Liver (tissue), 9 donors: Measurements from ENCODE around the gene PIEZO1. TPM values are rescaled to one million over a fixed set of nuclear protein-coding genes. Genes with fewer than 3 reads are reported as not detected.

Experiments
- DNase-seq: peaks from one replicate; pipeline ENCODE4 v3.0.0-alpha.2; 2017; ENCODE audit warnings: low spot score
- H3K27ac ChIP-seq, 2 donors: one replicate each; pipeline ENCODE4 v1.7.0; 2013; ENCODE audit warnings: inconsistent platforms in 2 of 2, low read length in 2 of 2, control low read depth in 1 of 2, low read depth in 1 of 2, mild to moderate bottlenecking in 1 of 2
- H3K27me3 ChIP-seq, 4 donors: one replicate each; pipeline versions ENCODE4 v1.6.1 to v1.7.0; 2013; ENCODE audit warnings: low read length in 3 of 4, inconsistent platforms in 1 of 4, mild to moderate bottlenecking in 1 of 4, moderate library complexity in 1 of 4; ENCODE audit not compliant: control insufficient read depth in 4 of 4, insufficient read depth in 4 of 4
- H3K36me3 ChIP-seq, 4 donors: one replicate each; pipeline versions ENCODE4 v1.6.1 to v1.7.0; 2013; ENCODE audit warnings: low read length in 3 of 4, mild to moderate bottlenecking in 3 of 4, low read depth in 1 of 4, moderate library complexity in 1 of 4; ENCODE audit not compliant: control insufficient read depth in 4 of 4, insufficient read depth in 3 of 4
- H3K4me1 ChIP-seq, 4 donors: one replicate each; pipeline versions ENCODE4 v1.6.1 to v1.7.0; 2013; ENCODE audit warnings: low read length in 3 of 4, mild to moderate bottlenecking in 3 of 4, moderate library complexity in 1 of 4; ENCODE audit not compliant: control insufficient read depth in 4 of 4, insufficient read depth in 4 of 4
- H3K4me3 ChIP-seq, 3 donors: one replicate each; pipeline versions ENCODE4 v1.6.1 to v1.7.0; 2013; ENCODE audit warnings: low read length in 3 of 3, control low read depth in 1 of 3, low read depth in 1 of 3, mild to moderate bottlenecking in 1 of 3
- H3K9ac ChIP-seq, 2 donors: one replicate each; pipeline ENCODE4 v1.7.0; 2013; ENCODE audit warnings: low read length in 2 of 2, mild to moderate bottlenecking in 2 of 2, moderate library complexity in 2 of 2, control low read depth in 1 of 2, low read depth in 1 of 2
- H3K9me3 ChIP-seq, 4 donors: one replicate each; pipeline versions ENCODE4 v1.6.1 to v1.7.0; 2013; ENCODE audit warnings: low read length in 3 of 4; ENCODE audit not compliant: control insufficient read depth in 4 of 4
- EGR1 ChIP-seq, 2 donors: IDR thresholded peaks; 2 replicates each; pipeline ENCODE4 v1.6.1; 2016 to 2018; ENCODE audit warnings: antibody characterized with exemption in 2 of 2, low read depth in 2 of 2
- FOXA1 ChIP-seq: IDR thresholded peaks from 2 replicates; pipeline ENCODE4 v1.6.1; 2016; ENCODE audit warnings: antibody characterized with exemption
- FOXA2 ChIP-seq: IDR thresholded peaks from 2 replicates; pipeline ENCODE4 v1.6.1; 2016; ENCODE audit warnings: antibody characterized with exemption
- GABPA ChIP-seq, 2 donors: IDR thresholded peaks in 1 of 2; conservative IDR thresholded peaks in 1 of 2; 2 replicates each; pipeline ENCODE4 v1.6.1; 2016; ENCODE audit warnings: antibody characterized with exemption in 2 of 2, mild to moderate bottlenecking in 1 of 2, moderate library complexity in 1 of 2
- HNF4A ChIP-seq, 2 donors: conservative IDR thresholded peaks; 2 replicates each; pipeline ENCODE4 v1.6.1; 2016; ENCODE audit warnings: antibody characterized with exemption in 2 of 2, mild to moderate bottlenecking in 2 of 2
- JUND ChIP-seq, 2 donors: IDR thresholded peaks; 2 replicates each; pipeline ENCODE4 v1.6.1; 2016; ENCODE audit warnings: antibody characterized with exemption in 2 of 2
- NR2F2 ChIP-seq: IDR thresholded peaks from 2 replicates; pipeline ENCODE4 v1.6.1; 2016; ENCODE audit warnings: antibody characterized with exemption
- RAD21 ChIP-seq, 2 donors: IDR thresholded peaks; 2 replicates each; pipeline ENCODE4 v1.6.1; 2016; ENCODE audit warnings: antibody characterized with exemption in 2 of 2, mild to moderate bottlenecking in 2 of 2
- RXRA ChIP-seq, 2 donors: IDR thresholded peaks; 2 replicates each; pipeline ENCODE4 v1.6.1; 2017 to 2018; ENCODE audit warnings: antibody characterized with exemption in 2 of 2, mild to moderate bottlenecking in 1 of 2
- TAF1 ChIP-seq: conservative IDR thresholded peaks from 2 replicates; pipeline ENCODE4 v1.6.1; 2016; ENCODE audit warnings: antibody characterized with exemption, mild to moderate bottlenecking
- YY1 ChIP-seq: IDR thresholded peaks from 2 replicates; pipeline ENCODE4 v1.6.1; 2016; ENCODE audit warnings: antibody characterized with exemption, mild to moderate bottlenecking
- WGBS: extraction: QIAGEN DNeasy Blood & Tissue Kit; methylation state at CpG from one replicate; pipeline ENCODE4 v1.1.7; 2013; 5-methylcytosine and 5-hydroxymethylcytosine counted together
- polyA plus RNA-seq, 2 donors: library from polyadenylated mRNA; stranded (reverse) in 1 of 2; unstranded in 1 of 2; fragments of 200-250 nt in 1 of 2; fragments of >200 nt in 1 of 2; fragmentation: Nextera tagmentation in 1 of 2; extraction: Ambion mirVana in 1 of 2; gene quantifications; one replicate each; pipeline versions ENCODE4 v1.2.1 to v1.2.3, GENCODE V29; 2013 to 2015
- total RNA-seq, 2 donors: library from RNA; depleted of rRNA; stranded (reverse); fragments of >200 nt; gene quantifications; one replicate each; pipeline ENCODE4 v1.2.3, GENCODE V29; 2014
- TF ChIP-seq, protein P1 (sequence below): fragments of 150-350 bp; IDR thresholded peaks from 2 replicates; pipeline ENCODE4 v1.5.1; 2017; ENCODE audit warnings: improper control_type of control experiment, low read depth, low read length; ENCODE audit not compliant: missing input control
- TF ChIP-seq, protein P2 (sequence below): IDR thresholded peaks from 2 replicates; pipeline ENCODE4 v1.6.1; 2016; ENCODE audit warnings: antibody characterized with exemption, mild to moderate bottlenecking
- TF ChIP-seq, protein P3 (sequence below): IDR thresholded peaks from 2 replicates; pipeline ENCODE4 v1.6.1; 2016; ENCODE audit warnings: antibody characterized with exemption
- donor health status: healthy.
- donor health status: healthy.
- donor health status: healthy.
- donor health status: healthy.
- donor health status: healthy.

The PIEZO1 gene
- total and polyA plus RNA-seq, 4 donors, result 15.3 to 74.7 (median 59.2) TPM

DNA sequence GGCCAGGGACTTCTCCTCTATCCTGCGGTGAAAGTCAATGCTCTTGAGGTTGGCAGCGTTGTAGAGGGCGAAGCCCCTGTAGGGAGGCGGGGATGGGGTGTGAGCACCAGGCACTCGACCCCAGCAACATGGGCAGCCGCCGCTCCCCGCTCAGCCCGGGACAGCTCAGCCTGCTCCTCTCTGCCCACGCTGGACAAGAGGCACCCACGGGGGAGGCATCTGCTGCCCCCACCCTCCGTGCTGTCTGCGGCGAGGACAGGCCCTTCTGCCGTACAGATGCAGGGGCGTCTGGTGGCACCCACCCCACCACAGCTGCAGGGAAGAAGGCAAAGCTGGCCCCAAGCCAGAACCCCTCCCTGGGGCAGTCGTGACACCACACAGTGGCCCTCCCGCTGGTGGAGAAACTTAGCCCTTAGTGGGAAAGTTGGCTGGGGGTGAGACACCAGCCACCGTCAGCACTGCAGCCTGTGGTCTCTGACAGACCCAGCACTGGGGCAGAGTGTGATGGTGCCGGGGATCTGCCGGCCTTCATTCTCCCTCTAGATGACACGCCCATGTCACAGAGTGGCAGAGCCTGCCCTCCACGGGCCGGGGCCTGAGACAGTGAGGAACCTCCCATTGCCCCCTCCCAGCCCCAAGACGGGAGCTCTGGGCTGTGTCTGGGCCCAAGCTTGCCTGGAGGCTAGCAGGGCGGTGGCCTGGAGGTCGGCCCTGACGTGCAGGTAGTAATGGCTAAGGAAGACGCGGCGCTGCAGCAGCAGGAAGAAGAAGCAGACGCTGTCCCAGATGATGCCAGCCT, 59.2 kb downstream of the PIEZO1 start:
- H3K4me3 ChIP-seq, result no peak overlapping the region
- H3K27ac ChIP-seq, result no peak overlapping the region
- no peak for DNase-seq
- no peak overlapping the region for H3K9ac ChIP-seq
- peaks cover 5 to 68% (median 35%) of the 10 kb centered on the region in 4 donors for H3K36me3 ChIP-seq
- WGBS, result 93% methylated on average over 32 of the region's 32 CpGs
- H3K27me3 ChIP-seq, result no peaks in the 10 kb centered on the region
- TF ChIP-seq FOXA2 (no peak), GABPA (IDR thresholded peaks at IDR 0.05 in 1 of 2, conservative IDR thresholded peaks at IDR 0.05 in 1 of 2) (no peak), RXRA (IDR thresholded peaks at IDR 0.05) (no peak), JUND (IDR thresholded peaks at IDR 0.05) (no peak), NR2F2 (no peak), RAD21 (IDR thresholded peaks at IDR 0.05) (no peak)
- TF ChIP-seq, protein P1, sequence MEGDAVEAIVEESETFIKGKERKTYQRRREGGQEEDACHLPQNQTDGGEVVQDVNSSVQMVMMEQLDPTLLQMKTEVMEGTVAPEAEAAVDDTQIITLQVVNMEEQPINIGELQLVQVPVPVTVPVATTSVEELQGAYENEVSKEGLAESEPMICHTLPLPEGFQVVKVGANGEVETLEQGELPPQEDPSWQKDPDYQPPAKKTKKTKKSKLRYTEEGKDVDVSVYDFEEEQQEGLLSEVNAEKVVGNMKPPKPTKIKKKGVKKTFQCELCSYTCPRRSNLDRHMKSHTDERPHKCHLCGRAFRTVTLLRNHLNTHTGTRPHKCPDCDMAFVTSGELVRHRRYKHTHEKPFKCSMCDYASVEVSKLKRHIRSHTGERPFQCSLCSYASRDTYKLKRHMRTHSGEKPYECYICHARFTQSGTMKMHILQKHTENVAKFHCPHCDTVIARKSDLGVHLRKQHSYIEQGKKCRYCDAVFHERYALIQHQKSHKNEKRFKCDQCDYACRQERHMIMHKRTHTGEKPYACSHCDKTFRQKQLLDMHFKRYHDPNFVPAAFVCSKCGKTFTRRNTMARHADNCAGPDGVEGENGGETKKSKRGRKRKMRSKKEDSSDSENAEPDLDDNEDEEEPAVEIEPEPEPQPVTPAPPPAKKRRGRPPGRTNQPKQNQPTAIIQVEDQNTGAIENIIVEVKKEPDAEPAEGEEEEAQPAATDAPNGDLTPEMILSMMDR, result no peak
- H3K4me1 ChIP-seq, result no peaks in the 10 kb centered on the region
- H3K9me3 ChIP-seq, result no peaks in the 10 kb centered on the region

DNA sequence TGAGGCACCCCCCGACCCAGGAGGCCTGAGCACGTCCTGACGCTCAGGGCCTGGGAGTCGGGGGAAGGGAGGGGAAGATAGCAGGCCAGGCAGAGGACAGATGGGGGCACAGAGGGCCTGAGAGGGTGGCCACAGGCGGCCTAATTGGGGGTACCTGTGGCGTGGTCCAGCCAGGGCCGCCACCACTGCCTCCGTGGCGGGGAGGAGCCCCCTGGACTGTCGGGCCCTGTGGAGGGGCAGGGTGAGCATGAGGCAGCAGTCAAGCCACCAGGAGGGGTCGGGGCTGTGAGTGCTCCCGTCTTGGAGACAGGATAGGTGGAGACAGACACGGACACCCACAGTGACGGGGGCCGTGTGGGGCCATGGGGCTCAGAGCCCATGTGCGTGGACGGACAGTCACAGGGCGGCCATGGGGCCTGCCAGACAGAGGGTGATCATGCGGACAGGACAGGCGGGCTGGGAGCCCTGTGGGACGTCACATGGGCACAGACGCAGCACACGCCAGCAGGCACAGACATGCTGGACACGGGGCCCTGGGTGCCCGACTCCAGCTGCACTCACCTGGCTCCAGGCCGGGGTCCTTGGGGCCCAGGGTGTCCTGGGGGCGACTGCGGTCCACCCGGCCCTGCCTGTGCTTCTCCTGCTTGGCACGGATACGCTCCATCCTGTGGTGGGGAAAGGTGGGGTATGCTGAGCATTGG, 60.0 kb downstream of the PIEZO1 start:
- Histone ChIP-seq H3K36me3 (peaks cover 5 to 73% (median 36%) of the 10 kb centered on the region in 4 donors), H3K9ac (no peak overlapping the region), H3K27me3 (no peaks in the 10 kb centered on the region), H3K9me3 (no peaks in the 10 kb centered on the region), H3K27ac (no peak overlapping the region), H3K4me1 (no peaks in the 10 kb centered on the region), H3K4me3 (no peak overlapping the region)
- no peak for DNase-seq
- TF ChIP-seq HNF4A (conservative IDR thresholded peaks at IDR 0.05), result no peak
- no peak for TF ChIP-seq TAF1
- no peak for TF ChIP-seq YY1
- TF ChIP-seq NR2F2, result no peak
- no peak for TF ChIP-seq JUND (IDR thresholded peaks at IDR 0.05)
- TF ChIP-seq, protein P2, sequence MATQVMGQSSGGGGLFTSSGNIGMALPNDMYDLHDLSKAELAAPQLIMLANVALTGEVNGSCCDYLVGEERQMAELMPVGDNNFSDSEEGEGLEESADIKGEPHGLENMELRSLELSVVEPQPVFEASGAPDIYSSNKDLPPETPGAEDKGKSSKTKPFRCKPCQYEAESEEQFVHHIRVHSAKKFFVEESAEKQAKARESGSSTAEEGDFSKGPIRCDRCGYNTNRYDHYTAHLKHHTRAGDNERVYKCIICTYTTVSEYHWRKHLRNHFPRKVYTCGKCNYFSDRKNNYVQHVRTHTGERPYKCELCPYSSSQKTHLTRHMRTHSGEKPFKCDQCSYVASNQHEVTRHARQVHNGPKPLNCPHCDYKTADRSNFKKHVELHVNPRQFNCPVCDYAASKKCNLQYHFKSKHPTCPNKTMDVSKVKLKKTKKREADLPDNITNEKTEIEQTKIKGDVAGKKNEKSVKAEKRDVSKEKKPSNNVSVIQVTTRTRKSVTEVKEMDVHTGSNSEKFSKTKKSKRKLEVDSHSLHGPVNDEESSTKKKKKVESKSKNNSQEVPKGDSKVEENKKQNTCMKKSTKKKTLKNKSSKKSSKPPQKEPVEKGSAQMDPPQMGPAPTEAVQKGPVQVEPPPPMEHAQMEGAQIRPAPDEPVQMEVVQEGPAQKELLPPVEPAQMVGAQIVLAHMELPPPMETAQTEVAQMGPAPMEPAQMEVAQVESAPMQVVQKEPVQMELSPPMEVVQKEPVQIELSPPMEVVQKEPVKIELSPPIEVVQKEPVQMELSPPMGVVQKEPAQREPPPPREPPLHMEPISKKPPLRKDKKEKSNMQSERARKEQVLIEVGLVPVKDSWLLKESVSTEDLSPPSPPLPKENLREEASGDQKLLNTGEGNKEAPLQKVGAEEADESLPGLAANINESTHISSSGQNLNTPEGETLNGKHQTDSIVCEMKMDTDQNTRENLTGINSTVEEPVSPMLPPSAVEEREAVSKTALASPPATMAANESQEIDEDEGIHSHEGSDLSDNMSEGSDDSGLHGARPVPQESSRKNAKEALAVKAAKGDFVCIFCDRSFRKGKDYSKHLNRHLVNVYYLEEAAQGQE, result no peak
- TF ChIP-seq, protein P3, sequence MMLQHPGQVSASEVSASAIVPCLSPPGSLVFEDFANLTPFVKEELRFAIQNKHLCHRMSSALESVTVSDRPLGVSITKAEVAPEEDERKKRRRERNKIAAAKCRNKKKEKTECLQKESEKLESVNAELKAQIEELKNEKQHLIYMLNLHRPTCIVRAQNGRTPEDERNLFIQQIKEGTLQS, result no peak
- no peak for TF ChIP-seq FOXA1
- no peak for TF ChIP-seq FOXA2
- no peak for TF ChIP-seq EGR1 (IDR thresholded peaks at IDR 0.05; ENCODE audit: low read depth in 2 of 2)
- no peak for TF ChIP-seq GABPA (IDR thresholded peaks at IDR 0.05 in 1 of 2, conservative IDR thresholded peaks at IDR 0.05 in 1 of 2)
- 94% methylated on average over 31 of the region's 31 CpGs for WGBS
